H9 (cell line): ENCODE measurements around the gene C2orf92. TPM values are rescaled to one million over a fixed set of nuclear protein-coding genes. Genes with fewer than 3 reads are reported as not detected.

Source experiments
- DNase-seq: peaks from one replicate; pipeline ENCODE4 v3.0.0-alpha.2; 2017
- H2AFZ ChIP-seq: one replicate; pipeline ENCODE4 v1.6.1; 2013; ENCODE audit warnings: mild to moderate bottlenecking, low read length, control low read depth, moderate library complexity
- H2AK5ac ChIP-seq: 2 replicates; pipeline ENCODE4 v1.6.1; 2013; ENCODE audit warnings: low read length, control low read depth, mixed read lengths; ENCODE audit not compliant: insufficient read length
- H2BK120ac ChIP-seq: one replicate; pipeline ENCODE4 v1.6.1; 2013; ENCODE audit warnings: low read depth, mild to moderate bottlenecking, low read length, control low read depth, inconsistent platforms; ENCODE audit not compliant: poor library complexity, severe bottlenecking
- H2BK12ac ChIP-seq: 2 replicates; pipeline ENCODE4 v1.6.1; 2013; ENCODE audit warnings: low read length, control low read depth, mixed read lengths, low read depth; ENCODE audit not compliant: insufficient read length
- H2BK15ac ChIP-seq: 2 replicates; pipeline ENCODE4 v1.6.1; 2013; ENCODE audit warnings: low read depth, low read length, control low read depth
- H2BK20ac ChIP-seq: one replicate; pipeline ENCODE4 v1.6.1; 2013; ENCODE audit warnings: low read depth, mild to moderate bottlenecking, low read length, control low read depth, inconsistent platforms; ENCODE audit not compliant: poor library complexity, severe bottlenecking
- H2BK5ac ChIP-seq: 2 replicates; pipeline ENCODE4 v1.6.1; 2013; ENCODE audit warnings: low read length, control low read depth, mixed read lengths; ENCODE audit not compliant: insufficient read length
- H3K14ac ChIP-seq: 2 replicates; pipeline ENCODE4 v1.6.1; 2013; ENCODE audit warnings: low read length, control low read depth; ENCODE audit not compliant: insufficient read depth
- H3K18ac ChIP-seq: 2 replicates; pipeline ENCODE4 v1.6.1; 2013; ENCODE audit warnings: low read depth, mild to moderate bottlenecking, mixed read lengths, low read length, control low read depth; ENCODE audit not compliant: insufficient read length
- H3K23ac ChIP-seq: 2 replicates; pipeline ENCODE4 v1.6.1; 2013; ENCODE audit warnings: low read length, control low read depth, mixed read lengths, low read depth; ENCODE audit not compliant: insufficient read length
- H3K23me2 ChIP-seq: 2 replicates; pipeline ENCODE4 v1.6.1; 2013; ENCODE audit warnings: low read depth, mild to moderate bottlenecking, mixed read lengths, low read length, control low read depth; ENCODE audit not compliant: insufficient read length, poor library complexity, severe bottlenecking
- H3K27ac ChIP-seq: 2 replicates; pipeline ENCODE4 v1.5.1; 2013; ENCODE audit warnings: low read length, control low read depth, mixed read lengths, low read depth; ENCODE audit not compliant: insufficient read length
- H3K27me3 ChIP-seq: 2 replicates; pipeline ENCODE4 v1.6.1; 2013; ENCODE audit warnings: low read length, control low read depth, inconsistent platforms; ENCODE audit not compliant: insufficient read depth
- H3K4ac ChIP-seq: 2 replicates; pipeline ENCODE4 v1.6.1; 2013; ENCODE audit warnings: low read depth, mild to moderate bottlenecking, control low read depth, inconsistent platforms, low read length, moderate library complexity
- H3K4me1 ChIP-seq: 2 replicates; pipeline ENCODE4 v1.6.1; 2013; ENCODE audit warnings: low read length, control low read depth, inconsistent platforms; ENCODE audit not compliant: insufficient read depth
- H3K4me2 ChIP-seq: 2 replicates; pipeline ENCODE4 v1.6.1; 2013; ENCODE audit warnings: low read length, control low read depth, mixed read lengths; ENCODE audit not compliant: insufficient read length, insufficient read depth
- H3K56ac ChIP-seq: 2 replicates; pipeline ENCODE4 v1.6.1; 2013; ENCODE audit warnings: low read depth, mild to moderate bottlenecking, mixed read lengths, low read length, control low read depth; ENCODE audit not compliant: insufficient read length
- H3K79me1 ChIP-seq: 2 replicates; pipeline ENCODE4 v1.6.1; 2013; ENCODE audit warnings: low read depth, mild to moderate bottlenecking, moderate library complexity, low read length, control low read depth, inconsistent platforms; ENCODE audit not compliant: insufficient read depth, poor library complexity, severe bottlenecking
- H3K79me2 ChIP-seq: 2 replicates; pipeline ENCODE4 v1.6.1; 2013; ENCODE audit warnings: low read length, control low read depth, inconsistent platforms; ENCODE audit not compliant: insufficient read depth
- H3K9ac ChIP-seq: 2 replicates; pipeline ENCODE4 v1.6.1; 2013; ENCODE audit warnings: low read length, control low read depth, mixed read lengths; ENCODE audit not compliant: insufficient read length; ENCODE audit errors: extremely low read depth
- H3K9me3 ChIP-seq: one replicate; pipeline ENCODE4 v1.6.1; 2013; ENCODE audit warnings: low read depth, low read length, inconsistent platforms; ENCODE audit not compliant: control insufficient read depth
- H3T11ph ChIP-seq: one replicate; pipeline ENCODE4 v1.6.1; 2013; ENCODE audit warnings: mild to moderate bottlenecking, low read length, control low read depth, inconsistent platforms
- H4K20me1 ChIP-seq: one replicate; pipeline ENCODE4 v1.6.1; 2013; ENCODE audit not compliant: control insufficient read depth, insufficient read length, insufficient read depth
- H4K5ac ChIP-seq: 2 replicates; pipeline ENCODE4 v1.6.1; 2013; ENCODE audit warnings: low read depth, mild to moderate bottlenecking, mixed read lengths, low read length, control low read depth; ENCODE audit not compliant: insufficient read length
- H4K8ac ChIP-seq: replicated peaks from 2 replicates; pipeline ENCODE4 v1.6.1; 2013; ENCODE audit warnings: low read length, control low read depth, mixed read lengths, low read depth; ENCODE audit not compliant: insufficient read length
- H4K91ac ChIP-seq: 2 replicates; pipeline ENCODE4 v1.6.1; 2013; ENCODE audit warnings: low read depth, mild to moderate bottlenecking, moderate library complexity, mixed read lengths, low read length, control low read depth; ENCODE audit not compliant: insufficient read length
- H3K27ac Mint-ChIP-seq, 3 experiments: 2 replicates in 2 of 3; 3 replicates in 1 of 3; pipeline ENCODE4 v1.8.0; 2020 to 2021; ENCODE audit warnings: mixed read lengths in 3 of 3, mild to moderate bottlenecking in 1 of 3, moderate library complexity in 1 of 3
- H3K27me3 Mint-ChIP-seq: 2 replicates; pipeline ENCODE4 v1.8.0; 2021; ENCODE audit warnings: low read depth, mild to moderate bottlenecking, moderate library complexity, mixed read lengths
- H3K36me3 Mint-ChIP-seq, 3 experiments: 2 replicates in 2 of 3; 3 replicates in 1 of 3; pipeline ENCODE4 v1.8.0; 2020 to 2021; ENCODE audit warnings: low read depth in 3 of 3, mixed read lengths in 3 of 3; ENCODE audit not compliant: insufficient read depth in 1 of 3
- H3K4me1 Mint-ChIP-seq, 2 experiments: 2 replicates each; pipeline ENCODE4 v1.8.0; 2020; ENCODE audit warnings: mixed read lengths in 2 of 2
- H3K4me3 Mint-ChIP-seq, 2 experiments: 2 replicates in 1 of 2; 3 replicates in 1 of 2; pipeline ENCODE4 v1.8.0; 2020 to 2021; ENCODE audit warnings: mild to moderate bottlenecking in 2 of 2, mixed read lengths in 2 of 2, moderate library complexity in 1 of 2
- H3K9me3 Mint-ChIP-seq, 2 experiments: 2 replicates in 1 of 2; 3 replicates in 1 of 2; pipeline ENCODE4 v1.8.0; 2020; ENCODE audit warnings: mild to moderate bottlenecking in 2 of 2, mixed read lengths in 2 of 2, moderate library complexity in 1 of 2
- CTCF ChIP-seq: fragments of 200-600 bp; sonication (generic); conservative IDR thresholded peaks from 3 replicates; pipeline ENCODE4 v1.8.0; 2021; ENCODE audit warnings: antibody characterized with exemption, mild to moderate bottlenecking
- WGBS: extraction: QIAGEN DNeasy Blood & Tissue Kit; methylation state at CpG from one replicate; pipeline ENCODE4 v1.1.7; 2013; ENCODE audit warnings: missing lambda C conversion rate, low lambda C conversion rate, mixed read lengths; ENCODE audit not compliant: insufficient read length; ENCODE audit errors: extremely low coverage; 5-methylcytosine and 5-hydroxymethylcytosine counted together
- total RNA-seq: library from RNA; stranded (reverse); gene quantifications from 2 replicates; pipeline ENCODE4 v1.2.1, GENCODE V29; 2021

Gene C2orf92
- total RNA-seq, 1 experiment from 2014 or later, result 7.3 TPM

DNA sequence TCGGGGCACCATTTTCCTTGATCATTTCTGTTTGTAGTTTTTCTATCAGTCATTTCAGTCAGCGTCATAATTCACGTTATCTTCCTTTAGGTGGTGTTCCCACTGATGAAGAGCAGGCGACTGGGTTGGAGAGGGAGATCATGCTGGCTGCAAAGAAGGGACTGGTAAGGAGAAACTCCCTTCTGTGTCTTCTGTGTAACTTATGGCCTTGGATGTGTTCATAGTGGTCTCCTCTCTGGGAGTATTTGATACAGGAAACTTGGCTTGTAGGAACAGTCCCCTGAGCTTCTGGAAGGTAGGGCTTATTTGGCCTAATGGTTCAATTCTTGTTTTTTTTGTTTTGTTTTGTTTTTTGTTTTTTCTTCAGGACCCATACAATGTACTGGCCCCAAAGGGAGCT lies 22.5 kb upstream of the C2orf92 start:
- H3K27me3 ChIP-seq, result no peaks in the 10 kb centered on the region
- no peak overlapping the region for H3K9ac ChIP-seq
- H4K91ac ChIP-seq, result no peak overlapping the region
- H2AFZ ChIP-seq, result no peak overlapping the region
- H3K14ac ChIP-seq, result no peak overlapping the region
- no peak overlapping the region for H2BK120ac ChIP-seq
- H3K23me2 ChIP-seq, result peaks cover 5% of the 10 kb centered on the region
- no peak for TF ChIP-seq CTCF
- H3K9me3 ChIP-seq, result no peaks in the 10 kb centered on the region
- no peaks in the 10 kb centered on the region for H4K20me1 ChIP-seq
- no peak overlapping the region for H4K5ac ChIP-seq
- H3K79me2 ChIP-seq, result no peaks in the 10 kb centered on the region
- H3K79me1 ChIP-seq, result peaks cover 2% of the 10 kb centered on the region
- Mint-ChIP-seq H3K9me3 (no peaks in the 10 kb centered on the region), H3K4me1 (peaks cover 13 to 16% of the 10 kb centered on the region in 2 experiments), H3K27ac (peak overlapping the region in 1 of 3 experiments; percentile 86; a peak in 4 of 7 replicates), H3K4me3 (peak overlapping the region; percentile 85 to 95), H3K36me3 (peaks cover 19 to 37% (median 32%) of the 10 kb centered on the region in 3 experiments), H3K27me3 (no peaks in the 10 kb centered on the region)
- no peak overlapping the region for H2BK12ac ChIP-seq
- H3K18ac ChIP-seq, result no peak overlapping the region
- H3K4ac ChIP-seq, result no peak overlapping the region
- no peak overlapping the region for H3K23ac ChIP-seq
- no peak overlapping the region for H3T11ph ChIP-seq
- H2AK5ac ChIP-seq, result no peak overlapping the region
- no peak overlapping the region for H3K27ac ChIP-seq
- no peak overlapping the region for H3K56ac ChIP-seq
- no peak overlapping the region for H2BK5ac ChIP-seq
- H2BK20ac ChIP-seq, result no peak overlapping the region
- no peak overlapping the region for H2BK15ac ChIP-seq
- no peak overlapping the region for H4K8ac ChIP-seq
- H3K4me2 ChIP-seq, result peak overlapping the region; percentile 55
- WGBS, result no CpG with 5 or more reads among the region's 4 CpGs
- no peaks in the 10 kb centered on the region for H3K4me1 ChIP-seq
- no peak for DNase-seq
